GM19468 (cell line): ENCODE measurements around the gene SMCP.

Source experiments
- ATAC-seq: cut with Tn5 transposase; IDR thresholded peaks from one replicate; pipeline ENCODE4 v1.9.1; 2021; ENCODE audit warnings: mild to moderate bottlenecking, moderate library complexity, moderate number of reproducible peaks; ENCODE audit not compliant: unreplicated experiment; ENCODE audit errors: extremely low read depth

The SMCP gene

GRCh38 chr1:152878042-152878441 is at the start of gene SMCP:
TSS of gene SMCP (plus strand) at chr1:152878322. CDS start at chr1:152884423, 6,101 bp downstream.
- no peak for ATAC-seq

- ATAC-seq = no peak
Observed at GRCh38 chr1:152836870-152837269, 41.3 kb upstream of the SMCP start.

- ATAC-seq = no peak
Observed at GRCh38 chr1:152842556-152842955, 35.6 kb upstream of the SMCP start, which contains the start of gene LCE6A. TSS of gene LCE6A (plus strand) at chr1:152842856. CDS start at chr1:152843521, 665 bp downstream.

- ATAC-seq = no peak
Observed at GRCh38 chr1:152855661-152856060, 22.5 kb upstream of the SMCP start.

GRCh38 chr1:152858062-152858461 is 20.1 kb upstream of the SMCP start:
- no peak for ATAC-seq

GRCh38 chr1:152859696-152860095 is 18.4 kb upstream of the SMCP start, which contains the start of gene LCE7A:
TSS of gene LCE7A (plus strand) at chr1:152859996. CDS start at chr1:152860698, 702 bp downstream.
- ATAC-seq = no peak

GRCh38 chr1:152860129-152860528 is 18.0 kb upstream of the SMCP start:
- no peak for ATAC-seq

GRCh38 chr1:152861374-152861773 is 16.7 kb upstream of the SMCP start:
- ATAC-seq = no peak

GRCh38 chr1:152864443-152864842 is 13.7 kb upstream of the SMCP start:
- no peak for ATAC-seq

GRCh38 chr1:152866321-152866720 is 11.8 kb upstream of the SMCP start:
- ATAC-seq = no peak

- ATAC-seq = no peak
Observed at GRCh38 chr1:152869808-152870419, 8.2 kb upstream of the SMCP start.

- no peak for ATAC-seq
Observed at GRCh38 chr1:152870831-152871730, 7.0 kb upstream of the SMCP start.

GRCh38 chr1:152871731-152872126 is 6.4 kb upstream of the SMCP start:
- ATAC-seq = no peak

- no peak for ATAC-seq
Observed at GRCh38 chr1:152873495-152873894, 4.6 kb upstream of the SMCP start.

GRCh38 chr1:152876827-152877226 is 1.3 kb upstream of the SMCP start:
- ATAC-seq = no peak

- no peak for ATAC-seq
Observed at GRCh38 chr1:152879559-152880198, 1.6 kb downstream of the SMCP start.

- ATAC-seq = no peak
Observed at GRCh38 chr1:152880316-152880715, 2.2 kb downstream of the SMCP start.

- no peak for ATAC-seq
Observed at GRCh38 chr1:152880907-152881306, 2.8 kb downstream of the SMCP start.

- no peak for ATAC-seq
Observed at GRCh38 chr1:152884085-152884484, 6.0 kb downstream of the SMCP start.

- ATAC-seq = no peak
Observed at GRCh38 chr1:152884506-152884905, 6.4 kb downstream of the SMCP start.
